Liver (tissue), 3 donors: ENCODE measurements around the gene SGO2.

ENCODE experiments used
- JUND ChIP-seq, 2 donors: IDR thresholded peaks; 2 replicates each; pipeline ENCODE4 v1.6.1; 2016; ENCODE audit warnings: antibody characterized with exemption in 2 of 2
- TF ChIP-seq, protein P1 (sequence below): fragments of 150-350 bp; IDR thresholded peaks from 2 replicates; pipeline ENCODE4 v1.5.1; 2017; ENCODE audit warnings: improper control_type of control experiment, low read depth, low read length; ENCODE audit not compliant: missing input control
- donor health status: healthy.
- donor health status: healthy.

DNA sequence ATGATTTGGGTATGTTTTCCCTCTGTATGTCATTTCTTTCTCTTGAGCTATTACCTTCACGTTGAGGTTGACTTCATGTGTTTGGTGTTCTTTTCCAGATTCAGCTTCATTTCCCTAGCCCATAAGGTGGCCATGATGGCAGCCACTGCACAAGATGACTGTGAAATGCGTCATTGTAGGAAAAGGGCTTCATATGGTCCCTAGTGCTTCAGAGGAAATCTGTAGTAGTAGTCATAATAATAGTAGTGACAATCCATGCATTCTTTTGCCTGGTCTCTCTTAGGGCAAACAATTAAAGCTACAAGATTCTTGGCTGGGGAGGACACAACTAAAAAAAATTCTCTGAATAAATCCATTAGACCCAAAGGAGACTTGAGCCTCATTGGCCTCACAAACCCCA lies 88.2 kb downstream of the SGO2 start:
- no peak for TF ChIP-seq JUND (IDR thresholded peaks at IDR 0.05)
- TF ChIP-seq, protein P1, sequence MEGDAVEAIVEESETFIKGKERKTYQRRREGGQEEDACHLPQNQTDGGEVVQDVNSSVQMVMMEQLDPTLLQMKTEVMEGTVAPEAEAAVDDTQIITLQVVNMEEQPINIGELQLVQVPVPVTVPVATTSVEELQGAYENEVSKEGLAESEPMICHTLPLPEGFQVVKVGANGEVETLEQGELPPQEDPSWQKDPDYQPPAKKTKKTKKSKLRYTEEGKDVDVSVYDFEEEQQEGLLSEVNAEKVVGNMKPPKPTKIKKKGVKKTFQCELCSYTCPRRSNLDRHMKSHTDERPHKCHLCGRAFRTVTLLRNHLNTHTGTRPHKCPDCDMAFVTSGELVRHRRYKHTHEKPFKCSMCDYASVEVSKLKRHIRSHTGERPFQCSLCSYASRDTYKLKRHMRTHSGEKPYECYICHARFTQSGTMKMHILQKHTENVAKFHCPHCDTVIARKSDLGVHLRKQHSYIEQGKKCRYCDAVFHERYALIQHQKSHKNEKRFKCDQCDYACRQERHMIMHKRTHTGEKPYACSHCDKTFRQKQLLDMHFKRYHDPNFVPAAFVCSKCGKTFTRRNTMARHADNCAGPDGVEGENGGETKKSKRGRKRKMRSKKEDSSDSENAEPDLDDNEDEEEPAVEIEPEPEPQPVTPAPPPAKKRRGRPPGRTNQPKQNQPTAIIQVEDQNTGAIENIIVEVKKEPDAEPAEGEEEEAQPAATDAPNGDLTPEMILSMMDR = no peak
